GM18517 (cell line): ENCODE data around the gene IQCM.
"Not testable (repeated sequence)": the region's sequence is repeated elsewhere in the genome, so short reads cannot be mapped to it uniquely, and the experiment has no call there.

Source experiments
- ATAC-seq: cut with Tn5 transposase; IDR thresholded peaks from one replicate; pipeline ENCODE4 v1.9.1; 2021; ENCODE audit warnings: mild to moderate bottlenecking, moderate library complexity; ENCODE audit not compliant: unreplicated experiment

IQCM gene

DNA sequence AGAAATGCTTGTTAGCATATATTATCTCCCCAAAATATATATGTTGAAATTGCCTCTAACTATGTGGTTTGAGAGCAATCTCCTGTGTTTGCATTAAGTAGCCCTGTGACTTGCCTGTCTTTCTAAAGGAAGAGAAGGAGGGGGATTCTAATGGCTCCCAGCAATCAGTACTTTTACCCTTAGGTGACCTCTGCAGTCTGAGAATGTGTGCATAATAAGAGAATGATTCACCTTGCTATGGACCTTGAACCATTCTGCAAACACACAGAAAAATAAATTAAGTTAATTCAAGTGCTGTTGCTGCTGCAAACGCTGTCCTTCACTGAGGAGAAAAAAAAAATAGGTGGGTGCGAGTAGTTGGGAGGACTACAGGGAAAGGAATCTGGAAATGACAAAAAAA, 322.2 kb downstream of the IQCM start:
- ATAC-seq, result no peak

DNA sequence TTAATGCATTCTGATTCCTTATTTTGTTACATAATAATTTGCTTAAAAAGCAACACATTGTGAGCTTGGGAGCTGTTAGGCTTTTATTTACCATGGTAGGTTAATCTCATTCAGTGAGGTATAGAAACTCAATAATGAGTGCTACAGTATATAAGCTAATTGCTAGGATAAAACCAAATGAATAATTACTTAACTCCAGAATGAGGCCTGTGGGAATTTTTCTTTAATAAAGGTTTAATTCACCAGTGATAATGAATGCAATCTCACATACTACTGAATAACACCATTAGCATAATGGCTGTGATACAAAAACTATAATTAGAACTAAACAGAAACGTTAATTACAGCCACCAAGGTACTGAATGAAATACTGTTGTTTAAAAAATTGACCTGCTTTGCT, 326.3 kb downstream of the IQCM start:
- no peak for ATAC-seq

DNA sequence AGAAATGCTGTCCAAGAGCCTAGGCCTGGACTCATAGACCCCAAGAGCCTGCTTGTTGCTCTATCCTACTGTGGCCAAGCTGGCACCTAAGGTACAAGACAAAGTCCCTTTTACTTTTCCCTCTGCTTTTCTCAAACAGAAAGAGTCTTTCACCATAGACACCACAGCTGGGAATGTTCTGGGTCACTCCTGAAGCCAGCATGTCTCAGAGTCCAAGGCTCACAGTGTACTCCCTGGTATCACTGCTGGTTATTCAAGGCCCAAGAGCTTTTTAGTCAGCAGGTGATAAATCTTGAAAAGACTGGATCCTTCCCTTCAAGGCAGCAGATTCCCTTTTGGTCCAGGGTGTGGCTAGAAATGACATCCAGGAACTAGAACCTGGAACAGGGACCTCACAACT, 328.8 kb downstream of the IQCM start:
- no peak for ATAC-seq

DNA sequence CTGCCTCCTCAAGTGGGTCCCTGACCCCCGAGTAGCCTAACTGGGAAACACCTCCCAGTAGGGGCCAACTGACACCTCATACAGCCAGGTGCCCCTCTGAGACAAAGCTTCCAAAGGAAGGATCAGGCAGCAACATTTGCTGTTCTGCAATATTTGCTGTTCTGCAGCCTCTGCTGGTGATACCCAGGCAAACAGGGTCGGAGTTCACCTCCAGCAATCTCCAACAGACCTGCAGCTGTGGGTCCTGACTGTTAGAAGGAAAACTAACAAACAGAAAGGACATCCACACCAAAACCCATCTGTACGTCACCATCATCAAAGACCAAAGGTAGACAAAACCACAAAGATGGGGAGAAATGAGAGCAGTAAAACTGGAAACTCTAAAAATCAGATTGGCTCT, 347.0 kb downstream of the IQCM start:
- ATAC-seq, result not testable (repeated sequence)

DNA sequence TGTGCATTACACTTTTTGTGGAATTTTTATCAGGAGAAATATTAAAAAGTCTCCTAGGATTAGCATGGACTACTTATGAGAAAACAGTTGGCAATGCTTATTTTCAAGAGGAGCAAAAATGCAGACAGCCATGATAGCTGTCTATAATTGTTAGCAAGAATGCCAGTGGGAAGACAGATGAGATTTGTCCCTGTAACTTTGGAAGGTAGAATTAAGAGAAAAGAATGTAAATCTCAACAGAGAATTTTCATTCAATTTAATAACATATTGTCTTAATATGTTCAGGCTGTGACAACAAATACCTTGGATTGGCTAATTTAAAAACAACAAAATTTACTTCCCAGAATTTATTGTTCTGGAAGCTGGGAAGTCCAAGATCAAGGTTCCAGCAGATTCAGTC, 349.2 kb downstream of the IQCM start:
- no peak for ATAC-seq

DNA sequence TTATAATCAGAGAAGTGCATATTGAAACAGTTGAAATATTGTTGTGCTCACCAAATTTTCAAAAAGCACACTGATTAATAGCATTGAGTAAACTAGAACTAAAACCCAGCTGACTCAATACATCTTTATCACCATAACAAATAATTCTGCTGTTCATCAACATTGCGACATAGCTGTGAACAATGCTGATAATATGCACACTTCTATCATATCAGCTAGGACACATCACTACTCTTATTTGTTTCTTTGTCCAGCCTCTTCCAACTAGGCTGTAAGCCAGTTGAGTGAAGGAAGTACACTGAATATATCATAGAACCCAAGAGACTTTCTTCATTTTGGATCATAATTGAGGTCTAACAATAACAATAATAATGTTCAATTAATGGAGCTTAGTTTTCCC, 349.7 kb downstream of the IQCM start:
- ATAC-seq, result no peak

GRCh38 chr4:149443537-149443936, 372.1 kb downstream of the IQCM start:
- ATAC-seq, result no peak

- no peak for ATAC-seq
Observed at GRCh38 chr4:149441338-149441737, 374.3 kb downstream of the IQCM start.

DNA sequence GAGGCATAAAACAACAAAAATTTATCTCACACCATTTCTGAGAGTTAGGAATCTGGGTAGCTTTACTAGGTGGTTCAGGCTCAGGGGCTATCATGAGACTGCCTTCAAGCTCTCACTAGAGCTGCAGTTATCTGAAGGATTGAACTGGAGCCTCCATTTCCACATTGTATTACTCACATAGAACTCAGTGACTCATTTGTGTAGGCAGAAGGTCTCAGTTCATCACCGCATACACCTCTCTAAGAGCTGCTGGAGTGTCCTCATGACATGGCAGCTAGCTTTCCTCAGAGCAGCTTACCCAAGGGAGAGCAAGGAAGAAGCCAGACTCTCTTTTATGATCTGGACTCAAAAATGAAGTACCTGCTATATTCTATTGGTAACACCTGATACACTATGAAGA, 389.2 kb downstream of the IQCM start:
- no peak for ATAC-seq

DNA sequence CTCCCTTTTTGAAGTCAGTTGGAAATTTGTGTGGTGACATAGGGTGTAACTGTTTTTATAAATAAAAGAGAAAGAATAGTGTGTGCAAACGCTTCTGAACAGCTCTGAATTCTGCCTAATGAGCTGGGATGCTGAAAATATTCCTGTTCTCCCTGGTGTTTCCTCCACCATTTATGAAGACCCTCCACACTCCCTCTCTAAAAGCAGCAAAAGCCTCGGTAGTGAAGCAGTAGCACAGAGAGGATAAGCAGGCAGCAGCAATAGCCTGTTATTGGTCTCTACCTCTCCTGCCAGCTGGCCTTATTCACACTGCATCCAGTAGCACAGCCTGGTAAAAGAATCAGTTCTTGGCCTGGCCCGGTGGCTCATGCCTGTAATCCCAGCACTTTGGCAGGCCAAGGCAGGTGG, 406.1 kb downstream of the IQCM start:
- ATAC-seq, result no peak

DNA sequence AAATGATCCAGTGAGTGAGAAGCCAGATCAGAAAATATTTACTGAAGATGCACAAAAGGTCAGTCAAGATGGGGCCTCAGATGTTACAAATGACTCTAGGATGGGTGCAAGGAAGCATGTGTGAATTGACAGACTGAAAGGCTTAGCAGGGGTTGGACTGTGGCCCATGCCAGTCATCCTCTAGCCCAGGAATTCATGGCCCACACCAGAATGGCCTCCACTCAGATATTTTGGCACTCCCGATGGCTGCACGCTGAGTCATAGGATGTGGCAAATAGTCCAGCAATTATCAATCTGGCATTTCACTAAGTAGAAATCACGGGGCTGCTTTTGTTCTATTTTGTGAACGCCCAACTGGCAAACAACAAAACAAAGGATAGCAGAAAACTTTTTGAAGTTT, 406.5 kb downstream of the IQCM start:
- ATAC-seq, result no peak

DNA sequence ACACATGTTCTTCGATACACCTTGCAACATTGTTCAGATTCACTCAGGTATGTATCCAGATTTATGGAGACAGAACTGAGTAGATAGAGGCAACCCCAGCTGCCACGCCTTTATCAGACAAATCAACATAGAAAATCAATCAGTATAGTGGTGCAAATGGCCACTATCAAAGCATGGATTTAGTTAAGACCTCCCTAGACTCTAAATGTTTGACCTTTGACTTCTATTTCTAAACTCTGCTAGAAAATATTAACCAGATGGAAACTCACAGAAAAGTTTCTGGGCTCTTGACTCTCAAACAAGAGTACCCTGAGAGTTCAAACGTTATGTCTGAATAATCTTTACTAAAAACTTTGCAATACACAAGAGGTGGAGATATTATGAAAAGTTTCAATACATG, 411.5 kb downstream of the IQCM start:
- ATAC-seq, result no peak

GRCh38 chr4:149403081-149403480, 412.6 kb downstream of the IQCM start:
- ATAC-seq, result no peak

- ATAC-seq, result no peak
Observed at GRCh38 chr4:149398993-149399392, 416.6 kb downstream of the IQCM start.

GRCh38 chr4:149370785-149371420, 444.7 kb downstream of the IQCM start:
- peak; percentile 74 for ATAC-seq

DNA sequence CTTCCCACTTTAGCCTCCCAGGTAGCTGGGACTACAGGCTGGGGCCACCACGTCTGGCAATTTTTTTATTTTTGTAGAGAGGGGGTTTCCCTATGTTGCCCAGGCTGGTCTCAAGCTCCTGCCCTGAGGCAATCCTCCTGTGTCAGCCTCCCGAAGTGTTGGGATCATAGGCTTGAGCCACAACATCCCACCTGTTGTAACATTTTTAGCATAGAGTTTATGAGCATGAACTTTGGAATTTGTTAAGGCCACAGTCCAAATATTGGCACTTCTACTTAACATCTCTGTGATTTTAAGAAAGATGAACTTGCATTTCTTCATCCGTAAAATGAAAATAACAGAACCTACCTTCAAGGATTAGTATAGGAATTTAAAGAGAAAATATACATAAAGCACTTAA, 445.6 kb downstream of the IQCM start:
- ATAC-seq, result no peak

DNA sequence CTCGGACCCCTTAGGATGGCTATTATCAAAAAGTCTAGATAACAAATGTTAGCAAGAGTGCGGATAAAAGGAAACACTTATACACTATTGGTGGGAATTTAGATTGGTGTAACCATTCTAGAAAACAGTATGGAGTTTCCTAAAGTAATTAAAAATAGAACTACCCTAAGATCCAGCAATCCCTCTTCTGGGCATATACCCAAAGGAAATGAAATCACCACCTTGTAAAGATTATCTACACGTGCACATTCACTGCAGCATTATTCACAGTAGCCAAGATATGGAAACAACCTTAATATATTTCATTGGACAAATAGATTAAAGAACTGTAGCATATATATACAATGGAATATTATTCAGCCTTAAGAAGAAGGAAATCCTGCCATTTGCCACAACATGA, 462.4 kb downstream of the IQCM start:
- ATAC-seq, result no peak

GRCh38 chr4:149349541-149349940, 466.1 kb downstream of the IQCM start:
- ATAC-seq, result no peak

DNA sequence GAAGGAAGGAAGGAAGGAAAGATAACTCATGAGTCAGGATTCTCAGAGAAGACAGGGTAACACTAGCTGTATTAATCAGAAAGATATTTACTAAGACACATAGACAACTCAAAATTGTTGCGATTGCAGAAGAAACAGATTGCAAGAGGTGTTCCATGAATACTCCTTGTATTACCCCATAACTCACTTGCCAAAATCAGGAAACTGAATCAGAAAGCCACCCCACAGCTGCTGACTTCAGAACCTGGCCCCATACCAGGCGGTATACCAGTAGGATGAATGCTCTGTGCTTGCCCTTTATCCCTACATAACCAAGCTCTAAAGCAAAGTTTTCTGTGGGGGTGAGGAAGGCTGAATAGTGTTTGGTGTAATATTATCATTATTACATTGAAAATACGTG, 468.5 kb downstream of the IQCM start:
- ATAC-seq, result no peak

DNA sequence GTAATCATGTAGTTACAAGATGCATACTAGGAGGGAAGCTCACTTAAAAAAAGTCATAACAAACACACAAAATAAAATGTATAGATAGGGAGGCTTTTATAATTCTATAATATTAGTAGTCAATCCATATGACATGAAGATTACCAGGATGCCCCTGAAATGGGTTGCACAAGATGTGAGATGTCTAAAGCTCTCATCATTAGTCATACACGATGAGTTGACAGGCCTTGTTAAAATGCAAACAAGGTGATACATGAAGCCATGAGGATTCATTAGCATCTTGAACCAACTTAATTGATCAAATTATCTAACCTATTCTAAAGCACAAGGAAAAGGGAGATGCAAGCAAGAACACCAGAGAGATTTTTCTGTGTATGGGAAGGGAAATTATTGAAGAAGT, 470.2 kb downstream of the IQCM start:
- no peak for ATAC-seq

DNA sequence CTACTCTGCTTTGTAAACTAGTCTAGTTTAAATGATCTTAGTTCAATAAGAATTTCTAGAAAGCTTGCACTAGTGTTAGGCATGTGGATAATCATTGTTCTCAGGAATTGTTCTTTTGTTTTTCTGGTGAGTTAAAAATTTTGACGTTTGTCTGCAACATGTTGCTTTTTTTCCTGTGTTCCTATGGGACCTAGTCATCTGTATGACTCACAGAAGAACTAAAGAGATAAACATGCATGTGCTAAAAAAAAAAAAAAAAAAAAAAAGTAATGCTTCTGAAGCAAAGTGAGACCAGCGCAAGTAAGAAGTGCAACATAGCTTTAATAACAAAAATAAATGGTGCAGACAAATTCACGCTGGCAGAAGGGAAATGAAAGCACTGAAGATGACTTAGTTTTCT, 471.2 kb downstream of the IQCM start:
- no peak for ATAC-seq

GRCh38 chr4:149343614-149344013, 472.0 kb downstream of the IQCM start:
- ATAC-seq, result no peak

DNA sequence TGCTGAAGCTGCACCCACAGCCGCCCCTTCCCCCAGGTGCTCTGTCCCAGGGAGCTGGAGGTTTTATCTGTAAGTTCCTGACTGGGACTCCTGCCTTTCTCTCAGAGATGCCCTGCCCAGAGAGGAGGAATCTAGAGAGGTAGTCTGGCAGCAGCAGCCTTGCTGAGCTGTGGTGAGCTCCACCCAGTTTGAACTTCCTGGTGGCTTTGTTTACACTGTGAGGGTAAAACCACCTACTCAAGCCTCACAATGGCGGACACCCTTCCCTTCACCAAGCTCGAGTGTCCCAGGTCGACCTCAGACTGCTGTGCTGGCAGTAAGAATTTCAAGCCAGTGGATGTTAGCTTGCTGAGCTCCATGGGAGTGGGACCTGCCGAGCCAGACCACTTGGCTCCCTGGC, 474.5 kb downstream of the IQCM start:
- not testable (repeated sequence) for ATAC-seq

- ATAC-seq, result no peak
Observed at GRCh38 chr4:149328161-149328560, 487.5 kb downstream of the IQCM start.
